SU-DHL-6 (cell line): ENCODE results near the gene BPIFB2.

Source experiments
- H2AFZ ChIP-seq: fragments of 200-600 bp; sonication (generic); 2 replicates; pipeline ENCODE4 v1.6.1; 2014; ENCODE audit warnings: low read depth, mild to moderate bottlenecking, moderate library complexity, mixed read lengths, antibody characterized with exemption, low read length; ENCODE audit not compliant: severe bottlenecking
- H3F3A ChIP-seq: fragments of 200-600 bp; shearing (Covaris generic); 2 replicates; pipeline ENCODE4 v1.6.0; 2016; ENCODE audit warnings: antibody characterized with exemption, mild to moderate bottlenecking; ENCODE audit not compliant: insufficient read depth
- H3K27ac ChIP-seq: fragments of 200-600 bp; sonication (generic); 2 replicates; pipeline ENCODE4 v1.5.1; 2016; ENCODE audit warnings: low read depth, mild to moderate bottlenecking, low read length, moderate library complexity, mixed read lengths
- H3K27me3 ChIP-seq: fragments of 200-600 bp; sonication (generic), shearing (Covaris generic); 2 replicates; pipeline ENCODE4 v1.6.0; 2014; ENCODE audit warnings: mild to moderate bottlenecking, low read length
- H3K36me3 ChIP-seq: fragments of 200-600 bp; sonication (generic); 2 replicates; pipeline ENCODE4 v1.6.1; 2014; ENCODE audit warnings: mild to moderate bottlenecking, low read length, mixed read lengths
- H3K4me2 ChIP-seq: fragments of 300-600, 200-600 bp; shearing (Covaris generic), sonication (generic); 2 replicates; pipeline ENCODE4 v1.6.0; 2014; ENCODE audit warnings: low read length, low read depth, mild to moderate bottlenecking; ENCODE audit not compliant: poor library complexity, severe bottlenecking
- H3K4me3 ChIP-seq: fragments of 200-600 bp; sonication (generic); 2 replicates; pipeline ENCODE4 v1.5.1; 2014; ENCODE audit warnings: antibody characterized with exemption, low read length, mild to moderate bottlenecking, mixed read lengths; ENCODE audit not compliant: insufficient read depth, poor library complexity, severe bottlenecking
- H3K79me2 ChIP-seq: fragments of 200-600 bp; sonication (generic); 2 replicates; pipeline ENCODE4 v1.6.1; 2014; ENCODE audit warnings: mild to moderate bottlenecking, low read length, moderate library complexity; ENCODE audit not compliant: insufficient read depth
- H3K9ac ChIP-seq: fragments of 200-600 bp; sonication (generic); 2 replicates; pipeline ENCODE4 v1.7.0; 2014; ENCODE audit warnings: mild to moderate bottlenecking, low read length
- H3K9me2 ChIP-seq: fragments of 200-600 bp; sonication (generic); replicated peaks from 2 replicates; pipeline ENCODE4 v1.6.1; 2014; ENCODE audit warnings: low read length; ENCODE audit not compliant: insufficient read depth
- H3K9me3 ChIP-seq: fragments of 200-600 bp; sonication (generic); 2 replicates; pipeline ENCODE4 v1.6.1; 2014; ENCODE audit warnings: low read length, mixed read lengths; ENCODE audit not compliant: insufficient read depth
- H4K20me1 ChIP-seq: fragments of 200-600 bp; sonication (generic); 2 replicates; pipeline ENCODE4 v1.6.1; 2014; ENCODE audit warnings: low read depth, mild to moderate bottlenecking, antibody characterized with exemption, low read length, moderate library complexity, mixed read lengths
- EZH2phosphoT487 ChIP-seq: fragments of 200-600 bp; sonication (generic), shearing (Covaris generic); conservative IDR thresholded peaks from 2 replicates; pipeline ENCODE4 v1.6.1; 2018; ENCODE audit warnings: mild to moderate bottlenecking, antibody characterized with exemption, low read length, moderate library complexity, mixed read lengths
- TF ChIP-seq, protein P1 (sequence below): fragments of 200-600 bp; sonication (generic); IDR thresholded peaks from one replicate; pipeline ENCODE4 v1.5.1; 2017; ENCODE audit warnings: antibody characterized with exemption, mild to moderate bottlenecking, low read length, moderate library complexity; ENCODE audit not compliant: insufficient read depth, poor library complexity, severe bottlenecking

The BPIFB2 gene

DNA sequence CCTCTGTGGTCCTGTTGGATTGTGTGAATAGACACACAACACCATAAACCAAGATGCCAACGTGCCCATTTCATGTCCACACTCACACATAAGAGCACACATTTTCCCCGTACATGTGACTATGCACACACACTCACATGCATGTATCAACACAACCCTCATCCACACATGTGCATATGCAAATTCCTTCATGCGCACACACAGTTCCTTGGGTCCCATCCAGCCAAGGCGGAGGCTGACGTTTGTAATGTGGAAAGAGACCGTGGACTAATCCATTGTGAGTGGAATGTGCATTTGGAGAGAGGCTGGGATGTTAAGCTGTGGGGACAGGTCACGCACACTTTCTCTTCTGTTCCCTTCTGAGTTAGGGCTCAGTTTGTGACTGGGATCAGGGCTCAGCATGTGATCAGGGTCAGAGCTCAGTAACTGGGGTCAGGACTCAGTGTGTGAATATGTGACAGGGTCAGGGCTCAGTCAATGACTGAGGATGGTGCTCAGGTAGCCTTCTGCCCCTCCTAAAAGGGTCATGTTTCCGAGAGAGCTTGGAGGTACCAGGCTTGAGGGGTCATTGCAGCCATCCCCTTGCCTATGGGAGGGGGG, 628 bp upstream of the BPIFB2 start:
- TF ChIP-seq EZH2phosphoT487, result no peak
- TF ChIP-seq, protein P1, sequence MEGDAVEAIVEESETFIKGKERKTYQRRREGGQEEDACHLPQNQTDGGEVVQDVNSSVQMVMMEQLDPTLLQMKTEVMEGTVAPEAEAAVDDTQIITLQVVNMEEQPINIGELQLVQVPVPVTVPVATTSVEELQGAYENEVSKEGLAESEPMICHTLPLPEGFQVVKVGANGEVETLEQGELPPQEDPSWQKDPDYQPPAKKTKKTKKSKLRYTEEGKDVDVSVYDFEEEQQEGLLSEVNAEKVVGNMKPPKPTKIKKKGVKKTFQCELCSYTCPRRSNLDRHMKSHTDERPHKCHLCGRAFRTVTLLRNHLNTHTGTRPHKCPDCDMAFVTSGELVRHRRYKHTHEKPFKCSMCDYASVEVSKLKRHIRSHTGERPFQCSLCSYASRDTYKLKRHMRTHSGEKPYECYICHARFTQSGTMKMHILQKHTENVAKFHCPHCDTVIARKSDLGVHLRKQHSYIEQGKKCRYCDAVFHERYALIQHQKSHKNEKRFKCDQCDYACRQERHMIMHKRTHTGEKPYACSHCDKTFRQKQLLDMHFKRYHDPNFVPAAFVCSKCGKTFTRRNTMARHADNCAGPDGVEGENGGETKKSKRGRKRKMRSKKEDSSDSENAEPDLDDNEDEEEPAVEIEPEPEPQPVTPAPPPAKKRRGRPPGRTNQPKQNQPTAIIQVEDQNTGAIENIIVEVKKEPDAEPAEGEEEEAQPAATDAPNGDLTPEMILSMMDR, result no peak
- Histone ChIP-seq H3K79me2 (no peaks in the 10 kb centered on the region), H3K27me3 (no peaks in the 10 kb centered on the region), H3F3A (no peaks in the 10 kb centered on the region), H4K20me1 (no peaks in the 10 kb centered on the region), H3K9me2 (no peaks in the 10 kb centered on the region), H3K9ac (no peak overlapping the region), H3K36me3 (no peaks in the 10 kb centered on the region), H3K4me2 (no peak overlapping the region), H3K9me3 (no peaks in the 10 kb centered on the region), H3K4me3 (no peak overlapping the region), H3K27ac (no peak overlapping the region), H2AFZ (no peak overlapping the region)

DNA sequence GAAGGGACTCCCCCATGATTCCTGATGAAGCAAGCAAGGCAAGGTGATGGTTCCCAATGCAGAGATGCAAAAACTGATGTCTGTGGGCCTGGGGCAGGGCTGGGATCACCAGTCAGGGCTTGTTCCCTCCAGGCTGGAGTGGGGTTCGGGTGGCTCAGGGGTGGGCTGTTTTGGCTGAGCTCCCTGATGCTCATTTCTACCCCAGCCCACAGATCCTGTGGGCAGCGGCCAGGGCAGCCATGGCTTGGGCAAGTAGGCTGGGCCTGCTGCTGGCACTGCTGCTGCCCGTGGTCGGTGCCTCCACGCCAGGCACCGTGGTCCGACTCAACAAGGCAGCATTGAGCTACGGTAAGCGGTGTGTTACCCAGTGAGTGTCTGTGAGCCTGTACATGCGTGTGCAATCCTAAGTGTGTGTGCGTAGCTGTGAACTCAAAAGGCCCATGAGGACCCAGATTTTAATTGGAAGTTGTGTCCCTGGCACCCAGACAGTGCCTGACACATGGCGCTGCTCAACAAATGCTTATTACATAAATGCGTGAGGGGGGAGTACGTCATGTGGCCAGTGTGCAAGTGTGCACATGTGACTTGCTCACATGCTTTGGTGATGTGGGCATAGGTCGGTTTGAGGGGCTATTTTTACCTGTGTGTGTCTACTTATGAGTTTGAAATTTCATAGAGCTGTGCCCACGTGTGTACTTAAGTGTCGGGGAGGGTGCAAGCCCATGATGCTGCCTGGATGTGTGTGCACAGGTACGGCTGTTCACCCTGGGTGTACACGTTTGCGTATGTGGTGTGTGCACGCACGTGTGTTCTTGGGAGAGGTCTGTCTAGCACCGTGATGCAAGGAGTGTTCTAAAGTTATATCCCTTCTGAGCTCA, 1.1 kb downstream of the BPIFB2 start:
- no peak overlapping the region for H3K4me2 ChIP-seq
- no peak overlapping the region for H3K27ac ChIP-seq
- H3K9me2 ChIP-seq, result no peaks in the 10 kb centered on the region
- H3K79me2 ChIP-seq, result no peaks in the 10 kb centered on the region
- no peak overlapping the region for H3K9ac ChIP-seq
- H3K27me3 ChIP-seq, result no peaks in the 10 kb centered on the region
- H3K36me3 ChIP-seq, result no peaks in the 10 kb centered on the region
- no peaks in the 10 kb centered on the region for H4K20me1 ChIP-seq
- H2AFZ ChIP-seq, result no peak overlapping the region
- TF ChIP-seq, protein P1, result no peak
- no peak for TF ChIP-seq EZH2phosphoT487
- H3K4me3 ChIP-seq, result no peak overlapping the region
- no peaks in the 10 kb centered on the region for H3K9me3 ChIP-seq
- no peaks in the 10 kb centered on the region for H3F3A ChIP-seq

DNA sequence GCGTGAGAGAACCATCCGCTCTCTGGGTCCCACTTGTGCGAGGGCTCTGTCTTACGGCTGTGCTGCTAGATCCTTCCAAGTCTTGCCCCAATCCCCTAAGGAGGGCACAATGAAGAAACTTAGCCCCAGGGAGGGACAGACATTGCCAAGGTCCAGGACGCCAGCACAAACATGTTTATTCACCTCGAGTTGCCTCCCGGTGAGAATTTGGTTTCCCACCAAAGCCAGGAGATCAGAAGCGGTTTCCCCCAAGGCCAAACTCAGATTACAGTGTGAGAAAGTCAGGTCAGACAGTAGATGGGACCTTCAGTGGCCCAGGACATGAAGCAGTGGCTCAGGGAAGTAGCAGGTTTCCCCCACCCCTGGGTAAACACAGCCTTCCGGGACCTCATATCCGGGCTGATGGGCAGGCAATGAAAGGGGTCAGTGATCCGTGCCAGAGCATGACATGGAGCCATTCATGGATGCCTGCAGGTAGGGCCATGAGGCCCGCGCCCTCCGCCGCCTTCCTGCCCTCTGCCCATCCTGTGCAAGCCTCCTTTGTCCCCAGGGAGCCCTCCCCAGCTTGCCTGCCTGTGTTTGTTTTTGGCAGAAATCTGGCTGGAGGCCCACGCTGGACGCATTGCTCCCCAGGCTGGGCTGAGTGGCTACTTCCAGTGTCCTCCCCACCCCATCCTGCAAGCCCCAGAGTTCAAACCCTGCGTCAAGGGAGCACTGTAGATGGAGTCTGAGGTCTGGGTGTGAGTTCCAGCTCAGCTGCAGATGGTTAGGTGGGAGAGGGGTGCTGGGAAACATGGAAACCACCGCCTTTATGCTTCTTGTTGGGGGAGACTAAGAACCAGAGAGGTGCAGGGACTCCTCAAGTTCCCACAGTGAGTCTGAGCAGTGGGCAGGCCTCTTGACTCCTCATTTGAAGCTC, 2.0 kb downstream of the BPIFB2 start:
- no peak overlapping the region for H3K4me3 ChIP-seq
- H2AFZ ChIP-seq, result no peak overlapping the region
- no peak overlapping the region for H3K4me2 ChIP-seq
- no peaks in the 10 kb centered on the region for H3K9me3 ChIP-seq
- H3K36me3 ChIP-seq, result no peaks in the 10 kb centered on the region
- no peaks in the 10 kb centered on the region for H3K9me2 ChIP-seq
- TF ChIP-seq, protein P1, result no peak
- no peak for TF ChIP-seq EZH2phosphoT487
- H4K20me1 ChIP-seq, result no peaks in the 10 kb centered on the region
- H3K27ac ChIP-seq, result no peak overlapping the region
- H3F3A ChIP-seq, result no peaks in the 10 kb centered on the region
- H3K9ac ChIP-seq, result no peak overlapping the region
- H3K79me2 ChIP-seq, result no peaks in the 10 kb centered on the region
- H3K27me3 ChIP-seq, result no peaks in the 10 kb centered on the region
